ENCODE data around the gene ENPEP.

- TF ChIP-seq, protein P1, sequence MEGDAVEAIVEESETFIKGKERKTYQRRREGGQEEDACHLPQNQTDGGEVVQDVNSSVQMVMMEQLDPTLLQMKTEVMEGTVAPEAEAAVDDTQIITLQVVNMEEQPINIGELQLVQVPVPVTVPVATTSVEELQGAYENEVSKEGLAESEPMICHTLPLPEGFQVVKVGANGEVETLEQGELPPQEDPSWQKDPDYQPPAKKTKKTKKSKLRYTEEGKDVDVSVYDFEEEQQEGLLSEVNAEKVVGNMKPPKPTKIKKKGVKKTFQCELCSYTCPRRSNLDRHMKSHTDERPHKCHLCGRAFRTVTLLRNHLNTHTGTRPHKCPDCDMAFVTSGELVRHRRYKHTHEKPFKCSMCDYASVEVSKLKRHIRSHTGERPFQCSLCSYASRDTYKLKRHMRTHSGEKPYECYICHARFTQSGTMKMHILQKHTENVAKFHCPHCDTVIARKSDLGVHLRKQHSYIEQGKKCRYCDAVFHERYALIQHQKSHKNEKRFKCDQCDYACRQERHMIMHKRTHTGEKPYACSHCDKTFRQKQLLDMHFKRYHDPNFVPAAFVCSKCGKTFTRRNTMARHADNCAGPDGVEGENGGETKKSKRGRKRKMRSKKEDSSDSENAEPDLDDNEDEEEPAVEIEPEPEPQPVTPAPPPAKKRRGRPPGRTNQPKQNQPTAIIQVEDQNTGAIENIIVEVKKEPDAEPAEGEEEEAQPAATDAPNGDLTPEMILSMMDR (IDR thresholded peaks at IDR 0.05) = no peak
- TF ChIP-seq EP300 (IDR thresholded peaks at IDR 0.05; ENCODE audit: low read depth) = no peak
Observed at GRCh38 chr4:110452546-110452945, 23.4 kb upstream of the ENPEP start.

All from transverse colon (tissue), 3 donors.